Thyroid gland (tissue), 4 donors: ENCODE data around the gene HCFC1R1.

Source experiments
- POLR2A ChIP-seq, 2 donors: fragments of 450-650 bp; IDR thresholded peaks; one replicate each; pipeline ENCODE4 v1.6.1; 2017; ENCODE audit warnings: antibody characterized with exemption in 2 of 2, mild to moderate bottlenecking in 2 of 2, moderate library complexity in 1 of 2
- TF ChIP-seq, protein P1 (sequence below), 6 experiments: fragments of 200-600 bp in 3 of 6; fragments of 450-650 bp in 3 of 6; sonication (generic) in 3 of 6; IDR thresholded peaks; one replicate each; pipeline ENCODE4 v1.5.1; 2016 to 2019; ENCODE audit warnings: antibody characterized with exemption in 6 of 6, mild to moderate bottlenecking in 2 of 6, inconsistent platforms in 1 of 6, moderate library complexity in 1 of 6

GRCh38 chr16:3038896-3039295 is 15.2 kb upstream of the HCFC1R1 start:
- TF ChIP-seq, protein P1, sequence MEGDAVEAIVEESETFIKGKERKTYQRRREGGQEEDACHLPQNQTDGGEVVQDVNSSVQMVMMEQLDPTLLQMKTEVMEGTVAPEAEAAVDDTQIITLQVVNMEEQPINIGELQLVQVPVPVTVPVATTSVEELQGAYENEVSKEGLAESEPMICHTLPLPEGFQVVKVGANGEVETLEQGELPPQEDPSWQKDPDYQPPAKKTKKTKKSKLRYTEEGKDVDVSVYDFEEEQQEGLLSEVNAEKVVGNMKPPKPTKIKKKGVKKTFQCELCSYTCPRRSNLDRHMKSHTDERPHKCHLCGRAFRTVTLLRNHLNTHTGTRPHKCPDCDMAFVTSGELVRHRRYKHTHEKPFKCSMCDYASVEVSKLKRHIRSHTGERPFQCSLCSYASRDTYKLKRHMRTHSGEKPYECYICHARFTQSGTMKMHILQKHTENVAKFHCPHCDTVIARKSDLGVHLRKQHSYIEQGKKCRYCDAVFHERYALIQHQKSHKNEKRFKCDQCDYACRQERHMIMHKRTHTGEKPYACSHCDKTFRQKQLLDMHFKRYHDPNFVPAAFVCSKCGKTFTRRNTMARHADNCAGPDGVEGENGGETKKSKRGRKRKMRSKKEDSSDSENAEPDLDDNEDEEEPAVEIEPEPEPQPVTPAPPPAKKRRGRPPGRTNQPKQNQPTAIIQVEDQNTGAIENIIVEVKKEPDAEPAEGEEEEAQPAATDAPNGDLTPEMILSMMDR (IDR thresholded peaks at IDR 0.05): no peak
- no peak for TF ChIP-seq POLR2A (IDR thresholded peaks at IDR 0.05)
